NCI-H524 (cell line): ENCODE measurements around the gene MRPL55.
A peak's percentile ranks its signal among the peaks of the same experiment; 100 is the strongest.

Source experiments
- DNase-seq, 2 experiments: peaks; one replicate each; lab custom pipeline; 2025; lab: John Stamatoyannopoulos, UW

MRPL55 gene

DNA sequence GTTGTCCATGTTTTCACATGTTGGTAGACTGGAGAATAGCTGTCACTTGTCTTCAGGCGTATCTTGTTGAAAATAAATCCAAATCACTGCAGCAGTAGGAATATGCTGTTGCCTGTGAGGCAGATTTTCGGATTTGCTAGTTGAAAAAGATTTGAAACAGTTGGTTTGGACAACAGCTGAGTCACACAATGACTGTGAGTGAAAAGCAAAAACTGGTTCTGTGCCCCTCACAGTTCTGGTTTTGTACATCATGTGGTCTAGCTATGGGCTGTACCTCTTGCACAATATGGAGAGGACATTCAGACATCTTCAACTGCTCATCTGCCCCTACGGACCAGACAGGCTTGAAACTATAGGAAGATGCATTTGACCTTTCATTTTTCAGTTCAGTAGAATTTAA lies 24.8 kb downstream of the MRPL55 start:
- no peak for DNase-seq

DNA sequence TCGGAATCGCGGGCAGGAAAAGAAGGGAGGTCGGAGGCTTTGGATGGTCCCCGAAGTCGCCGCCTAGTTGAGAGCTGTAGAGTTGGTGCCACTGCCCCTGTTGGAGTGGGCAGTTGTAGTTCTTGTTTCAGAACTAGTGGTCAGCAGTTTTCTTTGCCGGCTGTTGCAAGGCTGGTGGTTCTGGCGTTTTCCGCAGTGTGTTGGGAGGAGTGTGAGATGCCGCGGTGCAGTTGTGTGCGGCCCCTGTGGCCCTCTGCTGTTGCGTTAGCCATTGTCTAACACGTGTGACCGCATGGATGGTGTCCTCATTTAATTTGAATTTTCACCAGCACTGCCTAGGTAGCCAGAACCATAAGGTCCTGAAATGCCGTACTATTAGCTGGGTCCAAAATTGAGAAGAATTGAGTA lies 25.2 kb downstream of the MRPL55 start:
- DNase-seq, result no peak

DNA sequence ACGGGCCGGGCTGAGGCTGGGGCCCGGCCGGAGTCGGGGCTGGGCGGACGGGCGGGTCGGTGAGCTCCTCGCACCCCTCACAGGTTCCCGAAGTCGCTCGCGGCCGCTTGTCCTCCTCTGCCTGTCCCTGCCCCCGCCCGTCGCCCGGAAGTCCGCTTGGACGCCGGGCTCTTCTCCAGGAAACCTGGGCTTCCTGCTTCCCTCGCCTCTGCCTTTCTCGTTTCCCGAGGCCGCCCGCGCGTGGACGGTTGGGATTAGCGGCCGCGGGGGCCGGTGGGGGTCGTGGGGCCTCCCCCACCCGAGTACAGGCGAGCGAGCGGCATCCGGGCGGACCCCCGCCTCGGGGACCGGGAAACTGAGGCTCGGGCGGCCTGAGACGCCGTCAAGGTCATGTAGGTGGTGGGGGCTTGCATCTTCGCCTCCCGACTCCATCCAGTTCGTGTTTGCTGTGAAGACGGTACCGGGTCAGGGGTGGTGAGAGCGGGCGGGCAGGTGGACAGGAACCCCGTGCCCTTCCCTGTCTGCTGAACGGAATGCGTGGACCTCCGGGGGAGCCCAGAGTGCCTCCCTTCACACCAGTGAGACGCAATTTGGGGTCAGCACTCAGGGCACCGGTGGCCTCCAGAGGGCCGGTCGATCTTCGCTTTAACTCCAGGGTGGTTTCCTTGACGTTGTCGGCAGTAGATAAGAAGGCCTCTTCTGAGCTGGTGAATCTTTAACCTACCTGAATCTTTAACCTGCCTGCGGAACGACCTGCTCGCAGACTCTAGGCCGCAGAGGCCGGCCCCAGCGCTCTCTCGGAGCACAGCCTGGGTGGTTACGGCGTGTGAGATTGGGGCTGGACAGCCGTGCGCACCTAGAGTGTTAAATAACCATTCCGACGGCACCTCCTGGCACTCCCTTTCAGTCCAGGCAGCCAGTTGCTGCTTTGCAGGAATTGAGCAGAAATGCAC lies 25.9 kb downstream of the MRPL55 start:
- no peak for DNase-seq

DNA sequence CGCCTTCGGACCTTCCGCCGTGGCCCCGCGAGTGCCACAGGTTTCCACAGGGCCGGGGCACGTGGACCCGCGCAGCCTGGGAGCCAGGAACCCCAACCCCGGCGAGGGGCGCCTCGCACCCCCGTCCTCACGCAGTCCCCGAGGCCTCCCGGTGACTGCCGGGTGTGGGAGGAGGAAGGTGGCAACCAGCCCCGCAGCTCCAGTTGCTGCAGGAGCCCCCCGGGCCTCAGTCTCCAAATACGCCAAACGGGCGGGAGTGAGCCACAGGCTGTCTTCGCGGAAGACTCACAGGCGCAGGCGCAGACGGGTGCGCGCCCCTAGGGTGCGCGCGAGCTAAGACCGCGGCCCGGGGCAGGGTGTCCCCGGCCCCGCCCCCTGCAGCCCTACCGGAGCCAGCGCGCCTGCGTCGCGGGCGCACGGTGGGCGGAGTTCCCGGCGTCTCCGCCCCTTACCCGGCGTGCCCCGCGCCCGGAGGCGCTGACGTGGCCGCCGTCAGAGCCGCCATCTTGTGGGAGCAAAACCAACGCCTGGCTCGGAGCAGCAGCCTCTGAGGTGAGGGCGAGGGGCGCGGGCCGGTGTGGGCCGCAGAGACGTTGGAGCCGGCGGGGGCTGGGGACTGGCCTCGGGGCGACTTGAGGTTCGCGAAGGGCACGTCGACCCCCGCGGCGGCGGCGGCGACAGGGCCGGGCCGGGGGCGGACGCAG lies 26.7 kb downstream of the MRPL55 start, which contains the start of gene ARF1:
ARF1 (plus strand) TSS at position 495 of the 704 bp plus-strand sequence. CDS start 14,407 bp downstream, outside the sequence.
- peak; percentile 69 to 90 for DNase-seq

DNA sequence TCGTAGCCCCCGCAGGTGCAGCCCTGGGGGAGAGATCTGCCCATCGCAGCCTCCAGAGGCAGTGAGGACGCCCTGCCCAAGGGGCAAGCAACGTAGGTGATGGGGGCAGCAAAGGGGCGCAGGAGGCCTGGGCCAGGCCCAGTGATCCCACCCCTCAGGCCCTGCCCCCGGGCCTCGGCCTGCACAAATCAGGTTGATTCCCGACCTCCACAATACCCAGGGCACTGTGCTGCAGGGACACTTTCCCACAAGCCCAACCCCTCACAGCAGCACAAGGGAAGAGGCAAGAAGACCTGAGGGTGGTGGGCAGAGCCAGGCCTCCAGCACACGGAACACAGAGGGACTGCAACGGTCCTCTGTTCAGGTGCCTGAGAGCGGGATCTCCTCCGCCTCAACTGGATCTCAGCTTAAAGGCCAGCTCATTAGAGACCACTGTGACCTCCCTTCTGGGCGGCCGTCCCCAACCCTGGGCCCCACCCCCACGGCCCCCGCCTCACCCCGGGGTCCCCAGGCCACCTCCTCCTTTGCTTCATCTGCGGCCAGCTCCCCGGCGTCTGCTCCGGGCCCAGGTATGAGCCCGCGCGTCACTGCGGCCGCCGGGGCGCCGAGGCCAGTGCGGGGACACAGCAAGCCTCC lies 27.4 kb downstream of the MRPL55 start:
- DNase-seq, result no peak

DNA sequence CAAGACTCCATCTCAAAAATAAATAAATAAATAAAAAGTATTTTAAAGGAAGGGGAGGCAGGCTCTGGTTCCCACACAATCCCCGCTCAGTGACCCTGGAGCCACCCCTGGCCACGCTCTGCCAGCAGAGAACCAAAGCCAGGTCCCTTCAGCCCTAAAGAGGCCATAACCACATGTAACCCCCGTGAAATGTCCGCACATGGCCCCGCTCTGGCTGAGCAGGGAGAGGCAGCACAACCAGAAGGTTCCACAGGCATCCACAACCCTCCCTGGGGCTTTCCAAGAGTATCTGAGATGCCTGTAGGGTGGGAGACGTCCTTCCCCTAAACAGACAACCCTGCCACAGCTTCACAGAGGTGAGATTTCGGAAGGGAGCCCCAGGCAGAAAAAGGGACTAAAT lies 28.0 kb downstream of the MRPL55 start:
- no peak for DNase-seq

DNA sequence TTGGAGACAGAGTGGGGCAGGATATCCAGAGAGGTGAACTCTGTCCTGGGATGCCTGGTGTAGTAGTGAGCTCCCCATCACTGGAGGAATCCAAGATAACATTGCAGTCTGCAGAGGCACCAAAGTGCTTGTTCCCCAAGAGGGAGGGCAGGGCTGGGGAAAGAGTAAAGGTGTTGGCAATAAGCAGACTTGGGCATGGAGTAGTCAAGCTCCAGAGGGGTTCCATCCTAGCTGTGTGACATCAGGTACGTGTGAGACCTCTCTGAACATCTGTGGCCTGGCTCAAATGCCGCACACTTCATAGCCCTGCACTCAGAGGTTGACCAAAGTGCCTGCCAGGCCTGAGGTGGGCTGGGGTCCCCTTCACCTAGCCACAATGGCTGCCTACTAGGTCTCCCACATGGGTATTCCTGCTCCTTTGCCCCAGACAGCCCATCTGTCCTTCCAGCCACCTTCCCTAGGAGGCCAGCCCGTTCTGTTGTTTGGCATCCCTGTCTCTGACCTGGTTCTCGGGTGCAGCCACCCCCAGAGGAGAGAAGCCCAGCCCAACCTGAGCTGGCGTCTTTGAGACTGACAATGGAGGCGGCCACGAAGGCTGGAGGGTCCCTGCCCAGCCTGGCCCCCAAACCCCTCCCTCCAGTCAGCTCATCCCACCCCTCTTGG lies 29.4 kb downstream of the MRPL55 start:
- DNase-seq, result no peak

DNA sequence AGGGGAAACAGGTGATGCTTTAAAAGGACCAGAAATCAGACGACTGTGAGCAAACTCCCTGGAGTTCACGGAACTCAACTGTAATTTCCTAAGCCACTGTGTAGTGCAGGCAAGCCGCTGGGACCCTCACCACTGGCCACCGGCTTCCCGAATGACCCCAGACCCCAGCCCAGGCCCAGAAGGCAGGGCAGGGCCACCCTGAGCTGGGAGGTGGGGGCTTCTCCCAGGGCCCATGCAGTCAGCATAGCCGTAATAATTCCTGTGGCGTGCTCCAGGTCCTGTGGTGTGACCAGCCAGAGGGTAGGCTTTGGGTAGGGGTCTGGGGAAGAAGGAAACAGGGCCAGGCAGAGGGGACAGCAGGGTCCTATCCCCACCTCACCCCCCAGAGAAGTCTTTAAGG lies 30.1 kb downstream of the MRPL55 start:
- no peak for DNase-seq

DNA sequence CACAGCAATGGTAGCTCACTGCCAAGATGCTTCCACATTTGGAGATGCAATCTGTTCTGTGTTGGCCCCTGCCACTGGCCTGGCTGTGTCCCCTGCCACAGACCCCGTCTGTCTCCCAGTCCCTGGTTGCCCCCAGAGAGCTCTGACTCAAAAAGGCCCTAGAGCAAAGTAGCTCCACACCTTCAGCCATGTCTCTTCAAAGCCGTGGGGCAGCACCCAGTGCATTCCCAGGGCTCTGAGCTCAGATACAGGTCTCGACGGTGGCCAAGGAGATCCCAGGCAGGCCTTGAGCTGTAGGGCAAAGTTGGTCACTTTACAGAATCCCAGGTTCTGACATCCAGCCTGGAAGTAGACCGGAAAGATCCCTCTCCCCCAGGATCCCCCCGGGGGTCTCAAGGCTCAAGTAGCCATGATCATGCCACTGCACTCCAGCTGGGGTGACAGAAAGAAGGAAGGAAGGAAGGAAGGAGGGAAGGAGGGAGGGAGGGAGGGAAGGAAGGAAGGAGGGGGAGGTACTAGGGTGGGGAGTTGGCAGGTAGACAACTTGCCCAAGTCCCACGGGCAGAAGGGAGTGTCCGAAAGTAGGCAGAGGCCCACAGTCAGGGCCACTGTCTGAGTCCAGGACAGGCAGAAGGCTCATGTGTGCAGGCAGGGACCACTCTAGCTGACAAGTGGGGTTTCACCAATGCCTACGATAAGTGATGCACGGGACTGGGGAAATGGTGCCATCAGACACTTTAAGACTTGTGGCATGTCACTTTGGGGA lies 31.4 kb downstream of the MRPL55 start:
- DNase-seq, result no peak

DNA sequence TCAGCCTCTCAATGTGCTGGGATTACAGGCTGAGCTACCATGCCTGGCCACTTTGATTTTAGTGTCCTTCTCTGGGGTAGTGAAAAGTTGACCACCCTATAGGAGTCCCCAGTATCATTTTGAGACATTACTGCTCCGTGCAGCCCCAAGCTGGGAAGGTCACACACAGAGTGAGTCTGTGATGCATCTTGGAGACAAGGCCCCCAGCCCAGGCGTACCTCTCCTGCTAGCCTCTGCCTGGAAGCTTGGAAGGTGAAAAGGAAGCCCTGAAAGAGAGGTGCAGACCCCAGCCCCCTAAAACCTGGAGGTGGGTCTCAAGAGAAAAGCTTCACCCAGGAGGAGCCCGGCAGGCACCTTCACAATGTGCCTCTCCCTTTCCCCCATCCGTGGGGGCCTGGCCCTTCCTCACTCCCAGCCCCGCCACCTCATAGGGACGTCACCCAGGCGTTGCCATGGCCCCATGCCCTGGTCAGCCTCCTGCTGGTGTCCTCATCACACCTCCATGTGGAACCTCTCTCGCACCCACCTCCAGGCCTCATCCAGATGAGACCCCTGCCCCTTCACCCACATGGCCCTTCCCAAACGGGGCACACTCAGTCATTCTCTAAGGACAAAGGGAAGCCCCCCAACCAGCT lies 32.2 kb downstream of the MRPL55 start:
- DNase-seq, result no peak

DNA sequence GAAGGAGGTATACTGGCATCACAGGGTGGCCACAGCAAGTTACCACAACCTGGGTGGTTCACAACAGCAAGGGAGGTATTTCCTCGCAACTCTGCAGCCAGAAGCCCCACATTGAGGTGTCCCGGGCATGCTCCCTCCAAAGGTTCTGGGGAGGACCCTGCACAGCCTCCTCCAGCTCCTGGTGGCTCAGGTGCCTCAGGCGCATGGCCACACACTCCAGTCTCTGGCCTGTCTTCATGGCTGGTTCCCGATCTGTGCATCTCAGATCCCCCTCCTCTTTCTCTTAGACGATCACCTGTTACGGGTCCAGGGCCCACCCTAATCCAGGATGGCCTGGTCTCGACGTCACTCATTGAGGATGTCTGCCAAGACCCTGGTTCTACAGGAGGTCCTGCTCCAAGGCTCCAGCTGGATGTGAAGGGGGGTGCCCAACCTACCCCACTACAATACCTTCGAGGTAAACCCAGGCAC lies 33.3 kb downstream of the MRPL55 start:
- no peak for DNase-seq

DNA sequence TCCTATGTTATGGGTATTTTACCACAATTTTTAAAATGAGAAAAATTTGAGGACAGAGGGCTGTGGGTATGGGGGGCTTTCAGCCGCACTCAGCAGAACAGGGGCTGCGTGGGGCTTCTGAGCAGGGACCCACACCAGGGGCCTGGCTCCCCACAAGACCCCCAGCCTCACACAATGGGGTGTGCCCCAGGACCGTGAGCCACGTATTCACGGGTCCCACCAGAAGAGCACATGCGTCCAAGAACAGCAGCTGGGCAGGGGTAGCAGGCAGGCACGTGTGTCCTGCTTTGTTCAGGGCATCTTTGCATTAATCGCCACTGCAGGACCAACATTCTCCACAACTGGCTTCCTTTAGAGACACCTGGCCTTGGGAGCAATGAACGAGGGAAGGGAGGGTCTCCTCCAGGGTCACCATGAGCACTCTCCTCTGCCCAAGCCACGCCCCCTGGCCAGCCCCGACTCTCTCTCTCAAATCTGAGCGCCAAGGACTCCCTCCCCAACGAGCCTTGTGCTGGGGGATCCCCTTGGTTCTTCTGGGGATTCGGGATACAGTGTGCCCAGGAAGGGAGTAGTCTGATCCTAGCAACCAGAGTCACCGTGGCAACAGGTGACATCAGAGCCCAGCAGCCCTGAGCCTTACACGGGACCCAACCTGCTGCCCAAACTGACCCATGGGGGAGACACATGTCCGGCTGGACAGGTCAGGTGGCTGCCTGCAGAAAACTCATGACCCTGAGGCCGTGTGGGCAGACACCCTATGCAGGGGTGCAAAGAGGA lies 34.0 kb downstream of the MRPL55 start:
- DNase-seq, result no peak

DNA sequence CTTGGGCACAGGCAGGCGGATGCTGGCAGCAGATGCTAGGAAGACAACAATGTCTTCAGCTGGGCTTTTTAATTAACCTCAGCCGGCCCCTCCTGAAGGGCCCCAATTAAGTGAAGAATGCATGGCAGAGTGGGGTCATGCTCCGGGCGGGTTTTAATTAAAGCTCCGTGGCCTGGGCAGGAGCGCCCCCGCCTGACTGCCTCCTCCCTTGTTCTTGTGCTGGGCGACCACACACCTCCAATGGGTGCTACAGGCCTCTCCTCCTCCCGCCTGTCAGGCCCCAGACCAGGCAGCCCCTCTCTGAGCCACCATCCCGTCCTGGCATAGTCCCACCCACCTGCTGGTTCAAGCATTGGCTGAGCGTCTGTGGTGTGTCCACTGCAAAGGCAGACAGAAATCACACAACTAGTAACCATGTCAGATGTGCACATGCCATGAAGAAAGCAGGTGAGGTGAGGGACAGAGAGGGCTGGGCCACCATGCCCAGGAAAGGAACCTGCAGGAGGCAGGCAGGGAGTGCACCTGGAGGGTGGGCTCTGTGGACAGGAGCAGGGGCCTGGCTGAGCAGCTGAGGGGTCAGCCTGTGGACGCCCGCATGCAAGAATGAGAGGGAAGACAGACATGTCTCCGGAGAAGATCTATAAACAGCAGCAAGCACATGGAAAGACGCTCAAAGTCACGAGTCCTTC lies 35.1 kb downstream of the MRPL55 start:
- peak; percentile 32 to 55 for DNase-seq

DNA sequence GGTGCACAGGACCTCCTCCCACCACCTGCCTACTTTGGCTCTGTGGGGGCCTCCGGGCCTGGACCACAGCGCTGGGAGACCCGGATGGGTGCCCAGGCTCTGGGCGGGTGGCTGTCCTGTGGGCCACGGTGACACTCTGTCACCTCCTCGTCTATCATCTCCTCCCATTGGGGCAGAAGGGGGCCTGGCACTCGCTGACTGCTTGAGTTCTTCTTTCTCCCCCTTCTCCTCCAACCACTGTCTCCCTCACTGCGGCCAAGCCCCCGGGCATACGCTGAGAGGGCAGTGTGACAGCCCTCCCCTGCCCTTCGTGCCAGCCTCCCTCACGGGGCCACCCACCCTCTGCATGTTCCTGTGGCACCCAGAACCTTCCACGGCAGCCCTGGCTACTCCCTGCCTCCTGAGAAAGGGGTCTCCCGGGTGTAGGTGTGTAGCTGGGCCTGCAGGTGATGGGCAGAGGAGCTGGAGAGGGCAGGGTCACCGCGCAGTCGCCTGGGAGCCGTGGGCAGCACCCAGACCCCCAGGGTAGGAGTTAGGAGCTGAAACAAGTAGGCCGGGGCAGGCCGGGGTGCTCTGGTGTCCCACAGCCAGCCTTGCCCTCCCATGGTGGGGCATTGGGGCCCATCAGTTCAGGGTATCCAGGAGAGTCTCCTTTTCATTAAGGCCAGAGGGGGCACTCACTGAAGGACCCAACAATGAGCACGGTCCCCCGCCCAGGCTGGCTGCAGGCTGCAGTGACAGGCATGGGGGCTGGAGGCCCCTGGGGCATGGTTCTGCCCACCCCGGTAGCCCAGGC lies 35.8 kb downstream of the MRPL55 start:
- DNase-seq, result no peak

DNA sequence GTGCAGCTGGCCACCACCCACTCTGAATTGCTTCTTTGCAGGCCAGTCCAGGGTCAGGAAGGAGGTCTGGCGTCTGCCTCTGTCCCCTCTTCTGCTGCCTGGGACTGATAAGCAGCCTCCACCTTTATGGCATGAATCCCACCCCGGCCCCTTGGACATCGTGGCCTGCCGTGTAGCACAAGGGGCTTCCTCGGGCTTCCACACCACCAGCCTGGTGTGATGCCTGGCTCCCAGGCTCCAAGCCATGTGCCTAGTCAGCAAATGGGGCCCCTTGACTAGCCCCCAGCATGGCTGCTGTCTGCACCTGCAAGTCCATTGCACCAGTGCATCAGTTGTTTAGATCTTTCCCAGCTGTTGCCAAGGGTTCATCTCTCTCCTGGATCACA lies 36.4 kb downstream of the MRPL55 start:
- DNase-seq, result no peak

DNA sequence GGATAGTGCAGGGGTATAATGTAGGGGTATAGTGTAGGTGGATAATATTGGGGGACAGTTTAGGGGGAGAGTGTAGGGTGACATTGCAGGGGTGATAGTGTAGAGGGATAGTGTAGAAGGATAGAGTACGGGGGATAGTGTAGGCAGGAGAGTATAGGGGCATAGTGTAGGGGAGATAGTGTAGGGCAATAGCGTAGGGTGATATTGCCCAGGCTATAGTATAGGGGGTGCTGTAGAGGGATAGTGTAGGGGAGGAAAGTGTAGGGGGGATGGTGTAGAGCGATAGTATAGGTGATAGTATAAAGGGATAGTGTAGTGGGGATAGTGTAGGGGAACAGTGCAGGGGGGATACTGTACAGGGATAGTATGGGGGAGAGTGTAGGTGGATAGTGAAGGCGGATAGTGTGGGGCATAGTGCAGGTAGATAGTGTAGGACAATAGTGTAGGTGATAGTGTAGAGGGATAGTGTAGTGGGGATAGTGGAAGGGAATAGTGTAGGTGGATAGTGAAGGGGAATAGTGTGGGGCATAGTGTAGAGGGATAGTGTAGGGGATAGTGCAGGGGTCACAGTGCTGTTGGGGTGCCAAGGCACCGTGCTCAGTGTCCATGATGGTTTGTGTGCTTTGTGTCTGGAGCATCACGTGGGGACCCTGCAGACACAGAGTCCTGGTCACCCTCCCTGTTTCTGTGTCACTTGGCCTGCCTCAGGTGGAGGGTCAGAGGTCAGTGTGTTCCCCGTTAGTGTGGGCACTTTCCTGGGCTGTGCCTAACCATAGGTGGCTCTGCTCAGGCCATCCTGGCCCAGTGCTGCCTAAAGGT lies 37.1 kb downstream of the MRPL55 start:
- DNase-seq, result no peak

DNA sequence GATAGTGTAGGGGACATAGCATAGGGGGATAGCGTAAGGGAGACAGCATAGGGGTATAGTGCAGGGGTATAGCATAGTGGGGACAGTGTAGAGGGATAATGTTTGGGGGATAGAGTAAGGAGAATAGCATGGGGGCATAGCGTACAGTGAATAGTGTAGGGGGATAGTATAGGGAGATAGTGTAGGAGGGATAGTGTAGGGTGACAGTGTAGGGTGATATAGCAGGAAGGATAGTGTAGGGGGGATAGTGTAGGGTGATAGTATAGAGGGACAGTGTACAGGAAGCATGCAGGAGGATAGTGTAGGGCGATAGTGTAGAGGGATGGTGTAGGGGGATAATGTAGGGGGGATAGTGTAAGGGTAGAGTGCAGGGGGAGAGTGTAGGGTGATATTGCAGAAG lies 38.2 kb downstream of the MRPL55 start:
- no peak for DNase-seq

DNA sequence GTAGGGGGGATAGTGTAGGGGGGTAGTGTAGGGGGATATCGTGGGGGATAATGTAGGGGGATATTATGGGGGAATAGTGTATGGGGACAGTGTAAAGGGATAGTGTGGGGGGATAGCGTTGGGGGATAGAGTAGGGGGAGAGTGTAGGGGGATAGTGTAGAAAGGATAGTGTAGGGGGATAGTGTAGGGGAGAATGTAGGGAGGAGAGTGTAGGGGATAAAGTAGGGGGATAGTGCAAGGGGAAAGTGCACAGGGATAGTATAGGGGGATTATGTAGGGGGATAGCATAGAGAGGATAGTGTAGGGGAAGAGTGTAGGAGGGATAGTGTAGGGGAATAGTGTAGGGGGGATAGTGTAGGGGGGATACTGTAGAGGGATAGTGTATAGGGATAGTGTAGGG lies 38.9 kb downstream of the MRPL55 start:
- no peak for DNase-seq
